ENCODE measurements around the gene GPD1.

The GPD1 gene

DNA sequence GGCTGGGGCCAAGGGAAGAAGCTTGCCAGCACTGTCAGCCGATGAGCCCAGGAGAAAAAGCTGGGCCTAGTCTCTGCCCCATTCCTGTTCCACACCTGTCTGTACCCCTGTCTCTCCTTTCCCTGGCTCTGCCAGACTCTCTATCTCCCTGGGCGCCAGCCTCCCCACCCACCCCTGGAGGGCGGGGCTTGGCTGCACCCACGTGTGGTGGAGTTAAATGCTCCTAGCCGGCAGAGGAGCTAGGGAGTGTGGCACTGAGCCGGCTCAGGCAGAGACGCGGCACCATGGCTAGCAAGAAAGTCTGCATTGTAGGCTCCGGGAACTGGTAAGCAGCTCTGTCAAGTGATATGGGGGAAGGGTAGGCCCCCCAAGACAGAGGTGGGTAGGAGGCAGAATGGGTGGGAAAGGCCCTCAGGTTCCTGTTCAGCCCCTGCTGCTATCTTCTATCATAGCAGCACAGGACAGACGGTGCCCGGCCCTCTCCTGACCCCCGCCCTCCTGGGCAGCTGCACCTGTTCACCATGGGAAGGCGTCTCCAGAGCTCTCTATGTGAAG, at the start of gene GPD1:
Gene GPD1 (plus strand): TSS at position 242 of the 555 bp plus-strand sequence. CDS start 43 bp downstream, at position 285.
- DNase-seq (ENCODE audit: low spot score) = peak; percentile 84

DNA sequence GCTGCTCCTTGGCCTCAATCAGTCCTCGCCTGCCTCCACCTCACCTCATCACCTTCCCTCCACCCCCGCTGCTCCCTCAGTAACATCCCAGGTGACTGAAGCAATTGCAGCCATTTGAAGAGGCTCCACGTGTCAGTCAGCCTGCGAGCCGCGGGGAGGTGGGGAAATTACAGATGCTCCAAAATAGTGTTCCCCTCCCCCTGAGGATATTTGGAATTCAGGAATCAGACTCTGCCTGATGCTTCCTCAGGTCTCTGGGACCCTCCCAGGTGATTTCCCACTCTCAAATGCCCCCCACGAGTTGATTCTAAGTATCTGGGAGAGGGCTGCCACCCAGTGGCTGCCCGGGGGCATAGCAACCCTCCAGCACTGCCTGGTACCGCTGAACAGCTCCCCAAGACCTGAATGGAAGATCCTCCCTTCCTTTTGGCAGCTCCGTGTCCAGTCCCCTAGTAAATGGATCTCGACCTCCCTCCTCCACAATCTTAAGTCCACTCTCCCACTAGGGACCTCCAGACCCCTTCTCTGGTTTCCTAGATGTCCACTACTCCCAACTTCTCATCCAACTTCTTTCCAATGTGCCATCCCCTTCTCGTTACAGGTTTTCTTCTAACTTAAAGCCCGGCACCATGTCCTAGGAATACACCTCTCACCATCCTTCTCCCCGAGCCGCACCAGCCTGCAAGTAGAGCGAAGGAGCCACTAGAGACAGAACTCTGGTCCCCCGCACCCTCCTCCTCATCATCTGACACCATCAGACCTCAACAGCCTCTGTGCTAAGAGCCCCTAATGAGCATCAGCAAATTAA, 47.8 kb upstream of the GPD1 start:
- DNase-seq (ENCODE audit: low spot score) = peak; percentile 79

DNA sequence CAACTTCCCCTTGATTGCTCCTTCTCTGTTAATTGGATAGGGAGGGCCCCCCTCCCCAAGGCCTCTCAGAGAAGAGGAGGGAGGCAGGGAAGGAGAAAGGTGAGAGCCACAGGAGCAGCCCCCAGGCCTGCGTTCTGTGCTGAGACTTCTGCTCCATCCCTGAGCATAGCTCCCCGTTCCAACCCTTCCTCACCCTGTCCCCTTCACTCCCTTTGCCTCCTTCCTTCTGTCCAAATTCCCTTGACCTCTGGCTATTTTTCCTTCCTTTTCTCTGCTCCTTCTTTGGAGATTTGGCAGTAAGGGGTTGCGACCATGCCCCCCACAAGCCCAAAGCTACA, 47.2 kb upstream of the GPD1 start:
- no peak for DNase-seq (ENCODE audit: low spot score)

DNA sequence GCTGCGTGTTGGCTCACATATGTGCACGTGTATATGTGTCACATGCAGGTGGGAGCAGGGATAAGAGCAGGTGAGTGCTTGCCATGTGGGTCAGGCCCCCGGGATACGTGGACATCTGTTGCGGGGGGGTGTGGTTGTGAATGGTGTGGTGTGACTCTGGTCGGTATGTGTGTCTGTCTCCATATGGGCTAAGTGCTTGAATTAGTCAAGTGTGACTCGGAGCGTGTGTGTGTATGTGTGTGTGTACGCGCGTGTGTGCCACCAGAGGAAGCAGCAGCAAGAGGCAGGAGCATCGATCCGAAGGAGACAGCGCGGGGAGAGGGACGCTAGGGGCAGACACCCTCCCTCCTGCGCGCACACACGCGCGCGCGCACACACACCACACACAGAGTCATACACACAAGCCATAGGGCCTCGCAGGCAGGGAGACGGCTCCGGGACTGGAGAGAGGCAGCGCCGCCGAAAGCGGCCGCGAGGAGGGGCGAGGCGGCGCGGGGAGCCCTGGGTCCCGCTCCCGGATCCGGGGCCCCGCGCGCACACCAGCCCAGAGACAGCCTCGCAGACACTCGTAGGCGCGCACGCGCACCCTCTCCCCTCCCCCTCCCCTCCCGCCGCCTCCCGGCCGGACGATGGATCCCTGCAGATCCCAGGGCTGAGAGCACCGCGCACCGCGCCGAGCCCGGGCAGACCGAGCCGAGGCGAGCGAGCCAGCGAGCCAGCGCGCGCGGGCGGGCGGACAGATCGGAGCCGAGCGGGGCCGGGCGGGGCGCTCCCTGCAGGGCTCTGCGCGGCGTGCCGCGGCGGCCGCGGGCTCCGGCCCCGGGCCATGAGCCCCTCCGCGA, 46.6 kb upstream of the GPD1 start, which contains the start of gene ASIC1:
Gene ASIC1 (plus strand): TSS at position 597 of the 842 bp plus-strand sequence. CDS start 1,171 bp downstream, outside the sequence.
- peak; percentile 87 for DNase-seq (ENCODE audit: low spot score)

DNA sequence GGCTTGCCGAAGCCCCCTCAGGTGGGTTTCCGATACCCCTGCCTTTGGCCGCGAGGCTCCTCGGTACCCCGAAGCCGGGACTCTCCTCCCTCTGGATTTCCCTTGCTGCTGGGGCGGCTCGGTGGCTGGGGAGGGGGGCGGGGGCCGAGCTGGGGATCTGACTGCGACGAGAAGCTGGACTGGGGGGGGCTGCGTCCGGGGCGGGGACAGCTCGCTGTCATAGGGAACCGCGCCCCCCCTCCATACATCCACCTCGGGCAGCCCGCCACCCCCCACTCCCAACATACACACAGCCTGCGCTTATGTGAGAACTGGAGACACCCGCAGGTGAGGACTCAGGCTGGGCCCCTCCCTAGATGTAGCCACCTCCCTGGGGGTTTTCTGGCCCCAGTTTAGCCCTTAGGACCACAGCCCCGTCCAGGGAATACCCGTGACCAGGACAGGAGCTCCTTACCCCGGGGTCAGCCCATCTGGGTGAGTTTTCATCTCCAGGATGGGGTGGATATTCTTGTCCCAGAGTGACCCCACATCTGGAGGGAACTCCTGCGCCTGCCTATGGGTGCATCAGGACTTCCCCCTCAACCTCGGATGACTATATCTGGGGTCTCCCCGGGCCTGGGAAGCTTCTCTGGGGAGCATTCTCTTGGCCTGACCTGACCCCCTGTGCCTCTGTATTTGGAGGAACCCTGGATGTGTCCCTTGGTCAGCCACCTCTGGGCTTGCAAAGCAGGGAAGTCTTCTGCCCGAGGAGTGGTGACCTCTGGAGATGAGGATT, 45.7 kb upstream of the GPD1 start:
- DNase-seq (ENCODE audit: low spot score) = no peak

DNA sequence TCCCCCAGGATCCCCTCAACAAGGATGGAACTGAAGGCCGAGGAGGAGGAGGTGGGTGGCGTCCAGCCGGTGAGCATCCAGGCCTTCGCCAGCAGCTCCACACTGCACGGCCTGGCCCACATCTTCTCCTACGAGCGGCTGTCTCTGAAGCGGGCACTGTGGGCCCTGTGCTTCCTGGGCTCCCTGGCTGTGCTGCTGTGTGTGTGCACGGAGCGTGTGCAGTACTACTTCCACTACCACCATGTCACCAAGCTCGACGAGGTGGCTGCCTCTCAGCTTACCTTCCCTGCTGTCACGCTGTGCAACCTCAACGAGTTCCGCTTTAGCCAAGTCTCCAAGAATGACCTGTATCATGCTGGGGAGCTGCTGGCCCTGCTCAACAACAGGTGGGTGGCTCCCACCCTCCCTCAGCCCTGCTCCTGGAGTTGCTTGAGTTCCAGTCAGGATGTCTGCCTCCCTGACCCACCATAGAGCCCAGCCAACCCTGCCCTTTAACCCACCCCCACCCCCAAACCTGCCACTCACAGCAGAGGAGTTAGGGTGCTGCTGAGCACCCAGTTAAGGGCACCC, 45.0 kb upstream of the GPD1 start:
- DNase-seq (ENCODE audit: low spot score) = no peak

DNA sequence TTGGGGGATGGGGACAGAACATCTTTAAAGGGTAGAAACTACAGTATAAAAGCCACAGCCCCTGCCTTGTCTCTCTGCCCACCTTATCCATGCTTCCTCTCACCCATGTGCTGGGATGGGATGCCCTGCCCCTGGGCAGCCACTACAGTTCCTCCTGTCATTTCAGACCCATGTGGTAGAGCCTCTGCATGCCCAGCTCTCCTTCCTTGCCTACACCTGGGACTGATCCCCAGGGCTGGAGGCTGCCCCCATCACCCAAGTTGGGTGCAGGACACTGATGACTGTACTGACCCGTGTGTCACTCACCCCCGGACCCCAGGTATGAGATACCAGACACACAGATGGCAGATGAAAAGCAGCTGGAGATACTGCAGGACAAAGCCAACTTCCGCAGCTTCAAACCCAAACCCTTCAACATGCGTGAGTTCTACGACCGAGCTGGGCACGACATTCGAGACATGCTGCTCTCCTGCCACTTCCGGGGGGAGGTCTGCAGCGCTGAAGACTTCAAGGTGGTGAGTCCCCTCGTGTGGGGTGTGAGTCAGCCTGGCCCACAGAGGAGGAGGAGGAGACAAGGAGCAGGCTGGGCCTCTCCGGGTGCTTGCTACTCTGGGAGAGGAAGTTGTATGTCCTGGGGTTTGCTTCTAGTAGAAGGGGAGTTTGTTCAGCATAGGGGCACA, 44.2 kb upstream of the GPD1 start:
- no peak for DNase-seq (ENCODE audit: low spot score)

DNA sequence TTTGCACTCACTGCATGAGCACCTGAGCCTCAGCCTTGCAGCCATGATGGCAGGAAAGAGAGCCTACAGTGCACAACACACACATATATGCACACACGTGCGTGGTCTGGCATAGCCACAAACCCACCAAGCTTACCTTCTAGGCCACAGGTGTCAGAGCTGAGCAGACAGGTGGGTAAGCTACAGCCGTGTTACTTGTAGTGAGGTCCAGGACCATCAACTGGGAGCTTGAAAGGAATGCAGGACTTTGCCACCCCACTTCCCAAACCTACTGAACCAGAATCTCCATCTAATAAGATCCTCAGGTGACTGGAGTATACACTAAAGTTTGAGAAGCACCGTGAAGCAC, 43.7 kb upstream of the GPD1 start:
- no peak for DNase-seq (ENCODE audit: low spot score)

DNA sequence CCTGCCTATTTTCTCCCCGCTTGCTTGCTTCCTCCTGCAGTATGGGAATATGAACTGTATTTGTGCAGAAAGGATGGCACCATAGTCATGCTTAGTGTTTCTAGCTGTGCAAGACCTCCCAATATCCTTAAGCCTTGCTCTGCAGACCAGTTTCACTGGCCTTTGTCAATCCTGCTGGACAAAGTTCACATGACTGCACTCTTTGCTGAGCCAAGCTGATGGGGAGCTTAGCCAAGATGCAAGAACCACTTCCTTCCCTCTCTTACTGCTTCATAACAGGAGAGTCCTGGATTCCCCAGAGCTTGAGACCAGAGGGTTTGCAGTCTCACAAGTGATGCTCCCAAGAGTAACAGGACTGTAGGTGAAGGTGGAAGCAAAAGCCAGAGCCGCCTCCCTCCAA, 42.6 kb upstream of the GPD1 start:
- DNase-seq (ENCODE audit: low spot score) = no peak

DNA sequence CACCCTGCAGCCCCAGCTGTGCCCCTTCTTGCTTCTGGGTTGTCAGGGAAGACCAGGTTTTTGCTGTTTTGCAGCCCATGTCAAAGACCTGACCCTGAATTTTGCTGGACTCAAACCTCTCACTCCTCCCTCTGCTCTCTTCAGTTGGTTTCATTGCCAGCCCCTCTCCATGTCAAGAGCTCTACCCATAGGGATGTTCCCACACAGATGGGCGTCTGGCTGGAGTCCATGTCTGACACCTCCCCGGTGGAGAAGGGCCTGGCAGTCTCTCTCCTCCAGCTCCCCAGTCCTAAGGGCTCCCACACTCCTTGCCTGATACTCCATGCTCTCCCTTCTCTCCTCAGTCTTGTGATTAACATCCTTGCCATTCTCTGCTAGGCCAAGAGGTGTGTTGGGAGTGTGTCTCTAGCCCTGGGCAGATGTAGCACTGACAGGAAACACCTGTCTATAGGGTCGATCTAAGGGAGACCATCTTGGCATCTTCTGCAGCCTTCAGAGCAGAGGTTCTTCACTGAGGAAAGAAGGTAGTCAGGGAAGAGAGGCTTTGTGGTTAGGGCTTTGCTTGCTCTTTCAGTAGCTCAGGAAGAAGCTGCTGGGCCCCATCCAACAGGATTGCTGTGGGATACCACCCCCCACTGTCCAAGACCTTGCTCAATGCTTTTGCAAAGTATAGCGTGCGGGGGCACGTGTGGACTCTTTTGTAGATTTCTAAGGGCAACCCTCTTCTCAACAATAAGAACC, 41.7 kb upstream of the GPD1 start:
- no peak for DNase-seq (ENCODE audit: low spot score)

DNA sequence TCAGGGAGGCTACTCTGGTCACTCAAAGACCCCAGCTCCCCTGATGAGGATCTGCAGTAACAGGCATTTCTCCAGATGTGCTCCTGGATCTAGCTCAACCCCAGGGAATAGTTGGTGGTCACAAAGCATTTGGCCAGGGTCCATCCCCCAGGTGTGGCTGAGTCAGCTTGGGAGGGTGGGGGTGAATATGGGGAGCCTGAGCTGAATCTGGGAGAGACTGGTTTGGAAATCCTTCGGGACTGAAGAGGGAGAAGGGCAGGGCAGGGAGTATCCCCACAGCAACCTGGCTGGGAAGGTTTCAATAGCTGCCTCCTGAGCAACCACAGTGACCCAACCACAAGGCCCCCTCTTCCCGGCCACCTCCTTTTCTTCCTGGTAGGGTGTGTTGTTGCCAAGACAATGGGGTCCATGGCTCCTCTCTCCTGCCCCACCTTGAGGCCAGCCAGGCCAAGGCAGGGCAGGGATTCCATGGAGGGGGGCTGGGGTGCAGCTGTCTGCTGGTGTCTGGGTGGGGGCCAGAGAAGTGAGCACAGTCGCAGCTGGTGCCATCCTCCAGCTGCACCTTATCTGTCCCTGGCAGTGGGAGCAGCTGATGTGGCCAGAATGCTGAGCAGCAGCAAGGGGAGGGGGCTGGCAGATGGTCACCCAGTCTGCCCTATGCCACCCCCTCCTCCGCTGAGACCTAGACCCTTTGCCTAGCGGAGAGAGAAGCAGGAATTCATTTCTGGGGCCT, 40.9 kb upstream of the GPD1 start:
- no peak for DNase-seq (ENCODE audit: low spot score)

DNA sequence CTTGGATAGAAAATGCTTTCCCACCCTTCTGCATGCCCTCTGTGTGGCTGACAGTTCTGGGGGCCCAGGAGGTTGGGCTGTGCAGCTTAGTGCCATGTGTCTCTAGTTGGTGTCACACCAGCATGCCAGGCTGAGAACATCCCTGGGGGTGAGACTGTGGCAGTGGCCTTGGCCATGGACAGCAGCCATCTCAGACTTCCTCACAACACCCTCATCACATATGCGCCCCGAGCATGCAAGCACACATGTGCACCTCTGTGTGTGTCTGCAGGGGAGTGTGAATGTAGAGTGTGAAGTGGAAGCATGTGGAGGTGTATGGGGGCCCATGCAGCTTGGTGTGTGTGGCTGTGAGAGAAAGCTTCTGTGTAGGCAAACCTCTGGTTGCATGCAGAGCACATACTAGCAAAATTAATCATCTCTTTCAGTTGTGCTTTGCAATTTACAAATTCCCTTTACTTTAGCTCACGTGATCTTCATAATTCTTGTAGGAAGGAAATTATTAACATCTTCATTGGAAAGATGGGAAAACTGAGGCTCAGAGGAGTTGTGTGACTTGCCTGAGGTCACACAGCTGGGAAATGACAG, 38.0 kb upstream of the GPD1 start:
- no peak for DNase-seq (ENCODE audit: low spot score)

DNA sequence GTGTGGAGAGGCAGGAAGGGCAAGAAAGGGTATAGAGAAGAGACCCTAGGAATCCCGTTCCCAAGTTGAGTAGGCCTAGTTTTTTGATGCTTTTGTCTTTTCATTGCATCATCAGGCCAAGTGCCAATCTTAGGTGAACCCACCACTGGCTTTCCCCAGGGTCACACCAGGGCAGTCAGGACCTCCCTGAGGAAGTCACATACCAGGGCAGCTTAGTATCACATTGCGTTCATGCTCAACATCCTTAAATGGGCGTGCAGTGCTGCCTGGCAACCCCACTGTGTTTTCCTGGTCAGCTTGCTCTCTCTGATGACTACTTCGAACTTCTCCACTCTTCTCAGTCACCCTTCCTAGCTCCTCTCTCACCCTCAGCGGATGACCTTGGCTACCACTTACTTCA, 37.4 kb upstream of the GPD1 start:
- peak; percentile 52 for DNase-seq (ENCODE audit: low spot score)

DNA sequence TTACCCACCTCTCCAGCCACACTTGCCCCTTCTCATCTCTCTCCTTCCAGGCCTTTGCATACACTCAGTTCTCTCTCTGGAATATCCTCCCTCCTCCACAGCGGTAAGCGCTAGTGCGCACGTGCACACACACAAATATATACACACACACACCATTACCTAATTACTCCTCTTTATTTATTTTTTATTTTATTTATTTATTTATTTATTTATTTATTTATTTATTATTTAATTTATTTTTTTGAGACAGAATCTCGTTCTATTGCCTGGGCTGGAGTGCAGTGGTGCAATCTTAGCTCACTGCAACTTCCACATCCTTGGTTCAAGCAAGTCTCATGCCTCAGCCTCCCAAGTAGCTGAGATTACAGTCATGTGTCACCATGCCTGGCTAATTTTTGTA, 34.7 kb upstream of the GPD1 start:
- no peak for DNase-seq (ENCODE audit: low spot score)

DNA sequence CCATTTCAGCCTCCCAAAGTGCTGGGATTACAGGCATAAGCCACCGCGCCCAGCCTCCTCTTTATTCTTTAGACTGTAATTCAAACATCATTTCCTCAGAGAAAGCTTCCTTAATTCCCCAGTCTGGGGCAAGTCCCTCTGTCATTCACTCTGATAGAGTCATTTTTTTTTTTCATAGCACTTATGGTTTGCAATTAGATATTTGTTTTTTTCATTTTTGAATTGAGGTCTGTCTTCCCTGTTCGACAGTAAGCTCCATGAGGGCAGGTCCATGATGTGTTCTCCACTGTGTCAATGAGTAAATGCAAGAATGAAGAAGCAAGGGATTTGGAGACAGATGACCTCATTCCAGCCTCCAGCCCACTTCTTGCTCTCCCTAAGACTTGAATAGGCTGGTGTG, 34.3 kb upstream of the GPD1 start:
- no peak for DNase-seq (ENCODE audit: low spot score)

DNA sequence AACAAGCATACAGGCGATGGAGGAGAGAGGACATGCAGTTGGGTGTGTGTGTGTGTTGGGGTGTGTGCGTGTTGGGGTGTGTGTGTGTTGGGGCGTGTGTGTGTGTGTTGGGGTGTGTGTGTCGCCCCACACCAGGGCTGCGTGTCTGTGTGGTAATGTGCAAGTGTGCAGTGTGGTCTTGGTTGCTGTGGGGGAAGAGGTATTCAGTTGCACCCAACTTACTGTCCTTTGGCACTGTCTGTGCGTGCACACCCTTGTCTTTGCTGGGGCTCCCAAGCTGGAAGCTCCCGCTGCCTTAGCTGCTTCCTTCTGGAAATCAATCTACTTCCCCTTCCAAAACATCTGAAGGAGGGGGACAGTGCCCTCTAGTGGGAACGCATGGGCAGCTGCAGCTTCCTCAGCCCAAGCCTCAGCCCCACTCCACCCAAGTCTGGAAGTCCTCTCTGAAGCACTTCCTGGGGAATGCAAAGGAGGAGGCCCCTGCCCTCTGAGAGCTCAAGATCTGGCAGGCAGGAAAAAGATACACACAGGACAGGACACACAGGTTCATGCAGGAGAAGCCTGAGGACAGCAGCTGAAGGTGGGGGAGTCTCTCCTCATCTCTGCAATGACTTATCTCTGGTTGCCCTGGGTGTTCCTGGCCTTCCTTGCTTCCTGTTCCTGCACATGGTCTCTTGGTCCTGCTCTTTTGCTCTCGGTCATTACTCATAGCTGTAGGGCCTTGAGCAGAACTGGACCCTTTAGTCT, 33.3 kb upstream of the GPD1 start:
- DNase-seq (ENCODE audit: low spot score) = peak; percentile 77

DNA sequence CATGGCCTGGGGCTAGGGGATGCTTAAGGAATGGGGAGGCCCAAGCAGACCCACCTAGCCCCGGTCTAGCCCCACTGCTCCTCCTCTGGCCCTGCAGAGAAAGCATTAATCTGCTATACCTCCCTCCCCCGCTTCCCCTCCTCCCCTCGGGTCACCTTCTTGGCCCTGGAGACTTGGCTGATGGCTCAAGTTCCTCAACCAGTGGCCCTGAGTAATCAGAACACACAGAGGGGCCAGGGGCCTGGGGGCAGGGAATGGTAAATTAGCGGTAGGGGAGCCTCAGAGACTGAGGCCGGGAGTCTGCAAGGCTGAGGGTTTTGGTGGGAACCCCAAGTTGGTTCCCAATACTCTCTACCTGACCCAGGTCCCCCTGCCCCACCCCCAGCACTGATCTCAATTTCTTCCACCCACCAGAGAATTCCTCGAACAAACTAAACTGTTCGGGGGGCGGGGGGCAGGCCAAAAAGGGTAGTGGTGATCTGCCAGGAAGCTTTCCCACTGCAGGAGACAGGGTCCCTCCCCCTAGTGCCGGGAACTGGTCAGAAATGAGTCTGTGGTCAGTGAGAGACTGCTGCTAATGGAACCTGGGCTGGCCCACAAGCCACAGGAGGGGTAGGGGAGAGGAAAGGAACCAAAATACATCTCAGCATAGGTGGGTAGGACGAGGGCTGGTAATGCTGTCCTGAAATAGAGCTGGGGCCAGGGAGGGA, 31.5 kb upstream of the GPD1 start:
- DNase-seq (ENCODE audit: low spot score) = no peak

DNA sequence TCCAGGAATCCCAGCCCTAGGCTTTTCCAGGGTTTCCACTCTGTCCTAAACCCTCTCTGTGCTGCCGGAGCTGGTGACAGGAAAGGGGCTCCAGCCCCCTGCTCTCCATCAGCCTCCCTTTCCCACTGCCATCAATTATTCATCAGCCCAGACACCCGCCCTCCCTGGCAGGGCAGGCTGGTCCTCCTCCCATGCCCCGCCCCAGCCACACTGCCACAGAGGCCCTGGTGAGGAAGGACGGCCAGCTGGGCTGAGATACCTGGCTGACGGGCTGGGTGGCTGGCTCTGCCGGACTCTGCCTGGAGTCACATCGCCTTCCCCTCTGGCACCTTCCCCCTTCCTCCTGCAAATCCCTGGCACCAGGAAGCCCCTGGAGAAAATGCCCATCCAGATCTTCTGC, 30.6 kb upstream of the GPD1 start:
- DNase-seq (ENCODE audit: low spot score) = no peak

Measured in iPS-NIHi11 (cell line).